CD14-positive monocyte (primary cell): Measurements from ENCODE around the gene PPP1R13B. TPM values are rescaled to one million over a fixed set of nuclear protein-coding genes. Genes with fewer than 3 reads are reported as not detected.

Source experiments
- DNase-seq, 3 donors: peaks; one replicate each; pipeline ENCODE4 v3.0.0-alpha.2; 2011 to 2022
- H2AFZ ChIP-seq: 2 replicates; pipeline ENCODE4 v1.6.0; 2012; ENCODE audit warnings: mild to moderate bottlenecking, low read depth, low read length, inconsistent platforms; ENCODE audit not compliant: insufficient read depth, poor library complexity, severe bottlenecking
- H3K27ac ChIP-seq, 2 donors: 1 replicate in 1 of 2; 2 replicates in 1 of 2; pipeline ENCODE4 v1.5.1; 2012 to 2013; ENCODE audit warnings: low read length in 2 of 2, control low read depth in 1 of 2, inconsistent platforms in 1 of 2, low read depth in 1 of 2, mild to moderate bottlenecking in 1 of 2
- H3K27me3 ChIP-seq, 2 donors: one replicate each; pipeline versions ENCODE4 v1.6.0 to v1.6.1; 2011 to 2013; ENCODE audit warnings: low read length in 2 of 2; ENCODE audit not compliant: control insufficient read depth in 2 of 2, insufficient read depth in 2 of 2
- H3K36me3 ChIP-seq, 2 donors: replicated peaks in 1 of 2; 1 replicate in 1 of 2; 2 replicates in 1 of 2; pipeline versions ENCODE4 v1.5.1 to v1.6.1; 2012 to 2013; ENCODE audit warnings: low read length in 2 of 2, control low read depth in 1 of 2, inconsistent platforms in 1 of 2, mild to moderate bottlenecking in 1 of 2; ENCODE audit not compliant: insufficient read depth in 2 of 2, control insufficient read depth in 1 of 2
- H3K4me1 ChIP-seq, 2 donors: 1 replicate in 1 of 2; 2 replicates in 1 of 2; pipeline versions ENCODE4 v1.5.1 to v1.6.1; 2012 to 2013; ENCODE audit warnings: low read length in 2 of 2, control low read depth in 1 of 2, inconsistent platforms in 1 of 2, mild to moderate bottlenecking in 1 of 2, moderate library complexity in 1 of 2; ENCODE audit not compliant: insufficient read depth in 2 of 2, control insufficient read depth in 1 of 2
- H3K4me2 ChIP-seq: replicated peaks from 2 replicates; pipeline ENCODE3; 2012; ENCODE audit warnings: low read length, moderate library complexity, mild to moderate bottlenecking; ENCODE audit not compliant: poor library complexity, severe bottlenecking; ENCODE audit errors: extremely low read depth
- H3K4me3 ChIP-seq, 3 experiments: fragments of 200-600 bp in 1 of 3; sonication (generic) in 1 of 3; replicated peaks in 1 of 3; 1 replicate in 2 of 3; 2 replicates in 1 of 3; pipeline ENCODE4 v1.5.1; 2011 to 2013; ENCODE audit warnings: low read length in 3 of 3, mild to moderate bottlenecking in 3 of 3, control low read depth in 2 of 3, low read depth in 2 of 3, inconsistent platforms in 1 of 3, moderate library complexity in 1 of 3
- H3K79me2 ChIP-seq: 2 replicates; pipeline ENCODE4 v1.6.0; 2012; ENCODE audit warnings: mild to moderate bottlenecking, control low read depth, inconsistent platforms, low read length, moderate library complexity; ENCODE audit not compliant: insufficient read depth
- H3K9ac ChIP-seq: 2 replicates; pipeline ENCODE4 v1.6.0; 2017; ENCODE audit warnings: low read length, mild to moderate bottlenecking; ENCODE audit not compliant: insufficient read depth, poor library complexity, severe bottlenecking
- H3K9me3 ChIP-seq, 2 donors: replicated peaks in 1 of 2; 1 replicate in 1 of 2; 2 replicates in 1 of 2; pipeline versions ENCODE4 v1.5.1 to v1.6.1; 2012 to 2013; ENCODE audit warnings: low read length in 2 of 2, control low read depth in 1 of 2; ENCODE audit not compliant: control insufficient read depth in 1 of 2, insufficient read depth in 1 of 2
- H4K20me1 ChIP-seq: 2 replicates; pipeline ENCODE4 v1.6.0; 2012; ENCODE audit warnings: mild to moderate bottlenecking, low read length, control low read depth, moderate library complexity; ENCODE audit not compliant: insufficient read depth
- H3K27ac Mint-ChIP-seq, 7 donors: one replicate each; pipeline ENCODE4 v1.8.0; 2020; ENCODE audit warnings: mild to moderate bottlenecking in 7 of 7, mixed read lengths in 7 of 7, moderate library complexity in 6 of 7, inconsistent platforms in 2 of 7
- H3K27me3 Mint-ChIP-seq, 3 donors: one replicate each; pipeline ENCODE4 v1.8.0; 2021 to 2022; ENCODE audit warnings: low read depth in 3 of 3, mild to moderate bottlenecking in 3 of 3, mixed read lengths in 3 of 3, moderate library complexity in 3 of 3, inconsistent platforms in 1 of 3
- H3K36me3 Mint-ChIP-seq, 2 donors: one replicate each; pipeline ENCODE4 v1.8.0; 2020; ENCODE audit warnings: mixed read lengths in 2 of 2, inconsistent platforms in 1 of 2, mild to moderate bottlenecking in 1 of 2
- H3K4me1 Mint-ChIP-seq: one replicate; pipeline ENCODE4 v1.8.0; 2020; ENCODE audit warnings: mild to moderate bottlenecking, mixed read lengths
- H3K4me3 Mint-ChIP-seq, 2 donors: one replicate each; pipeline ENCODE4 v1.8.0; 2020; ENCODE audit warnings: mild to moderate bottlenecking in 2 of 2, mixed read lengths in 2 of 2, moderate library complexity in 1 of 2
- H3K9me3 Mint-ChIP-seq, 7 donors: one replicate each; pipeline ENCODE4 v1.8.0; 2020 to 2022; ENCODE audit warnings: mixed read lengths in 7 of 7, mild to moderate bottlenecking in 6 of 7, moderate library complexity in 6 of 7, inconsistent platforms in 2 of 7
- CTCF ChIP-seq: fragments of 200-600 bp; IDR thresholded peaks from one replicate; pipeline ENCODE4 v1.8.0; 2022; ENCODE audit warnings: antibody characterized with exemption, mild to moderate bottlenecking
- WGBS: methylation state at CpG from one replicate; pipeline ENCODE4 v1.1.5; 2013; ENCODE audit warnings: missing lambda C conversion rate; ENCODE audit not compliant: insufficient coverage; 5-methylcytosine and 5-hydroxymethylcytosine counted together
- intact Hi-C, 2 donors: fragments of 100-400 bp; cut with micrococcal nuclease; formaldehyde crosslinking; loops; one replicate each; pipeline versions ENCODE4 v1.15.0 to v1.15.1; 2023
- polyA minus RNA-seq: library from RNA; depleted of rRNA, polyadenylated mRNA; stranded (reverse); fragments of >200 nt; gene quantifications from 2 replicates; pipeline ENCODE4 v1.2.3, GENCODE V29; 2012
- polyA plus RNA-seq, 3 donors: library from polyadenylated mRNA; depleted of rRNA in 1 of 3; unstranded in 2 of 3; stranded (reverse) in 1 of 3; fragments of 300-500 nt in 2 of 3; fragments of >200 nt in 1 of 3; fragmentation: Illumina TruSeq in 2 of 3; gene quantifications; 1 replicate in 2 of 3; 2 replicates in 1 of 3; pipeline ENCODE4 v1.2.3, GENCODE V29; 2012 to 2021
- total RNA-seq, 12 experiments: library from RNA in 1 of 12; stranded (reverse) in 1 of 12; fragments of 120-200 nt in 1 of 12; gene quantifications; one replicate each; pipeline ENCODE4 v1.2.4 and lab custom pipeline; 2013 to 2026; ENCODE audit warnings: mixed read lengths in 6 of 12, inconsistent platforms in 1 of 12

PPP1R13B gene
- 1.1 TPM for total RNA-seq (2013)
- 1 to 10 TPM in 1 of 3 donors, under 1 TPM in 2; 0.48 to 1.1 (median 0.99) TPM for polyA plus RNA-seq
- polyA minus RNA-seq, result 0.97 and 1.4 TPM in 2 replicates
- 2.9 to 19.5 (median 5.0) reads per million in 11 experiments for total RNA-seq (lab: John Stamatoyannopoulos, UW)

- peaks cover 0 to 4% of the 10 kb centered on the region in 2 donors for H3K9me3 ChIP-seq
- no peak for TF ChIP-seq CTCF
- H3K79me2 ChIP-seq, result no peaks in the 10 kb centered on the region
- WGBS, result 0% methylated on average over 104 of the region's 104 CpGs
- H3K9ac ChIP-seq, result peak within 1 kb of the TSS; percentile 36
- Mint-ChIP-seq H3K9me3 (peaks cover 0 to 8% (median 4%) of the 10 kb centered on the region in 7 donors), H3K27ac (no peak within 1 kb of the TSS), H3K4me1 (peaks cover 11% of the 10 kb centered on the region), H3K27me3 (peaks cover 71 to 76% (median 74%) of the 10 kb centered on the region in 3 donors), H3K4me3 (peak within 1 kb of the TSS; percentile 78 to 91), H3K36me3 (peaks cover 0 to 4% of the 10 kb centered on the region in 2 donors)
- peak within 1 kb of the TSS; percentile 67 for H2AFZ ChIP-seq
- peak; percentile 72 to 79 (median 74) for DNase-seq
- no peaks in the 10 kb centered on the region for H3K36me3 ChIP-seq
- no peak within 1 kb of the TSS for H3K27ac ChIP-seq
- intact Hi-C loops, result no loop called here
- H3K4me2 ChIP-seq, result peak within 1 kb of the TSS; percentile 83
- H3K27me3 ChIP-seq, result peaks cover 25 to 50% of the 10 kb centered on the region in 2 donors
- H3K4me1 ChIP-seq, result peaks cover 8 to 15% of the 10 kb centered on the region in 2 donors
- H4K20me1 ChIP-seq, result no peaks in the 10 kb centered on the region
- peak within 1 kb of the TSS; percentile 39 to 76 (median 42) for H3K4me3 ChIP-seq
Observed at GRCh38 chr14:103847451-103848174, at the start of gene PPP1R13B. Gene PPP1R13B (minus strand): TSS chr14:103847575. CDS start chr14:103847307, 268 bp downstream.

GRCh38 chr14:103896578-103896977 is 49.2 kb upstream of the PPP1R13B start:
- WGBS, result 73% methylated on average over 2 of the region's 6 CpGs
- H3K27me3 Mint-ChIP-seq, result peaks cover 3 to 5% (median 4%) of the 10 kb centered on the region in 3 donors
- H3K27ac Mint-ChIP-seq, result no peak overlapping the region
- Histone ChIP-seq H3K4me3 (no peak overlapping the region), H3K36me3 (no peaks in the 10 kb centered on the region), H2AFZ (no peak overlapping the region), H3K4me1 (no peaks in the 10 kb centered on the region), H4K20me1 (no peaks in the 10 kb centered on the region), H3K9ac (no peak overlapping the region), H3K79me2 (no peaks in the 10 kb centered on the region), H3K27ac (no peak overlapping the region), H3K4me2 (no peak overlapping the region), H3K27me3 (no peaks in the 10 kb centered on the region), H3K9me3 (peaks cover 5 to 11% of the 10 kb centered on the region in 2 donors)
- no peak for DNase-seq
- H3K9me3 Mint-ChIP-seq, result peaks cover 2 to 7% (median 4%) of the 10 kb centered on the region in 7 donors
- TF ChIP-seq CTCF, result no peak
- no peaks in the 10 kb centered on the region for H3K36me3 Mint-ChIP-seq
- intact Hi-C loops, result no loop called here
- peaks cover 5% of the 10 kb centered on the region for H3K4me1 Mint-ChIP-seq
- no peak overlapping the region for H3K4me3 Mint-ChIP-seq
